ENCODE measurements around the gene FTO. TPM values are rescaled to one million over a fixed set of nuclear protein-coding genes. Genes with fewer than 3 reads are reported as not detected.

The FTO gene
- total and polyA plus RNA-seq, 2 of the 8 experiments (the other 6 are each of a cell fraction or from before 2014, with no cell fraction given): 34.5 to 59.8 TPM

DNA sequence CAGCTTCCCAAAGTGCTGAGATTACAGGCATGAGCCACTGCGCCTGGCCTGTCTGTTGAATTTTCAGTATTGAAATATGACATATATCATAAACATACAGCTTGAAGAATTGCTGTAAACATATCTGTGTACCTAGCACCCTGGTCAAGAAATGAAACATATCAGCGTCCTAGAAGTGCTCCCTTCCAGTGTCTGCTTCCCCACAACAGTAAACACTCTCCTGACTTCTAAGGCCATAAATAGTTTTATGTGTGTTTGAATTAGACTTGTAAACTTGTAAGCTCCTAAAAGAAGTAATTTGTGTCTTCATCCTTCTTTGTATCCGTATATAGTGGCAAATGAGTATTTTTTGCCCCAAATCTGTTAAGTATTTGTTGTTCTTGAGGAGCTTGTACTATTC, 132.2 kb downstream of the FTO start:
- ChIA-PET CTCF (ENCODE audit: partially characterized antibody) (interaction anchor here (0.6 to 1.2 kb wide), 3 partner anchors 8 to 618 kb away, joined by 3 to 6 read pairs (median 4); no protein-coding TSS in a partner anchor), POLR2A (ENCODE audit: partially characterized antibody) (no interaction called here)
- Histone ChIP-seq H3K27me3 (replicated peaks in 1 of 4; ENCODE audit: control insufficient read depth in 3 of 4, extremely low read depth in 1 of 4, insufficient read depth in 3 of 4, low read length in 3 of 4) (no peaks in the 10 kb centered on the region), H2BK15ac (ENCODE audit: low read length) (no peak overlapping the region), H4K20me1 (replicated peaks in 1 of 2; ENCODE audit: control insufficient read depth in 1 of 2, insufficient read depth in 2 of 2, low read length in 2 of 2) (no peaks in the 10 kb centered on the region), H3K9me3 (ENCODE audit: insufficient read depth in 2 of 2, low read depth in 1 of 2, low read length in 1 of 2) (no peaks in the 10 kb centered on the region), H3K9ac (replicated peaks in 1 of 4; ENCODE audit: extremely low read depth in 1 of 4, low read depth in 3 of 4, low read length in 3 of 4) (no peak overlapping the region), H2AK5ac (ENCODE audit: low read depth, low read length) (no peak overlapping the region), H3K27ac (ENCODE audit: low read depth, low read length) (no peak overlapping the region), H3K36me3 (ENCODE audit: control insufficient read depth in 2 of 4, insufficient read depth in 4 of 4, low read length in 3 of 4) (no peaks in the 10 kb centered on the region), H3K4me1 (replicated peaks in 1 of 4; ENCODE audit: control insufficient read depth in 3 of 4, insufficient read depth in 4 of 4, low read length in 3 of 4) (0 out of 7 replicates have a peak, but pooled peaks cover 0 to 2% (median 0%) of the 10 kb centered on the region in 4 experiments), H3K18ac (ENCODE audit: extremely low read depth, low read length) (no peak overlapping the region), H2BK12ac (ENCODE audit: low read depth, low read length) (no peak overlapping the region), H2AFZ (ENCODE audit: low read length) (no peak overlapping the region), H3K79me1 (ENCODE audit: low read depth, low read length) (peaks cover 2% of the 10 kb centered on the region; the same call in 1 of the 2 replicates), H3K4ac (replicated peaks; ENCODE audit: insufficient read length, low read depth, low read length) (no peak overlapping the region), H3K79me2 (ENCODE audit: control insufficient read depth in 1 of 2, insufficient read depth in 2 of 2, low read length in 2 of 2) (no peaks in the 10 kb centered on the region; a peak in 1 of 4 replicates), H3K23me2 (ENCODE audit: low read depth, low read length) (no peaks in the 10 kb centered on the region), H2BK5ac (ENCODE audit: low read depth, low read length) (no peak overlapping the region), H3K14ac (ENCODE audit: insufficient read length) (no peak overlapping the region), H4K91ac (replicated peaks; ENCODE audit: insufficient read length, low read length) (no peak overlapping the region), H2BK20ac (ENCODE audit: low read length) (no peak overlapping the region), H4K5ac (ENCODE audit: insufficient read length, low read depth, low read length) (no peak overlapping the region), H3K23ac (ENCODE audit: insufficient read length) (no peak overlapping the region), H4K8ac (ENCODE audit: extremely low read depth, insufficient read depth, low read length) (no peak overlapping the region), H3K56ac (replicated peaks; ENCODE audit: insufficient read length, low read depth, low read length) (no peak overlapping the region), H2BK120ac (replicated peaks; ENCODE audit: low read depth, low read length) (no peak overlapping the region), H3K4me2 (ENCODE audit: insufficient read depth in 1 of 2, low read depth in 2 of 2, low read length in 2 of 2) (no peak overlapping the region), H3K4me3 (ENCODE audit: extremely low read depth in 1 of 4, insufficient read depth in 2 of 4, low read depth in 3 of 4, low read length in 4 of 4) (no peak overlapping the region)
- FAIRE-seq (no peak), DNase-seq (ENCODE audit: low read depth in 1 of 2, low spot score in 2 of 2) (no peak)
- WGBS, 2 experiments (ENCODE audit: extremely low coverage in 1 of 2, insufficient coverage in 1 of 2, insufficient read length in 1 of 2, insufficient replicate concordance in 2 of 2, low coverage in 1 of 2, low lambda C conversion rate in 2 of 2, missing lambda C conversion rate in 1 of 2): 96% methylated on average over 3 of the region's 3 CpGs; no CpG with 5 or more reads in 1 of the 2 experiments
- TF ChIP-seq CHD2 (IDR thresholded peaks at IDR 0.05; ENCODE audit: low read length) (no peak), POLR2AphosphoS5 (IDR thresholded peaks at IDR 0.05; ENCODE audit: low read depth, low read length) (no peak), SP4 (IDR thresholded peaks at IDR 0.05; ENCODE audit: low read length) (no peak), CHD1 (IDR thresholded peaks at IDR 0.05; ENCODE audit: low read depth, low read length) (no peak), KDM4A (IDR thresholded peaks at IDR 0.05; ENCODE audit: low read depth, low read length, severe bottlenecking) (no peak), BACH1 (IDR thresholded peaks at IDR 0.05; ENCODE audit: low read length) (no peak), CTBP2 (IDR thresholded peaks at IDR 0.05; ENCODE audit: borderline replicate concordance, insufficient read depth, insufficient read length, low read length) (no peak), BCL11A (IDR thresholded peaks at IDR 0.05; ENCODE audit: low read depth in 2 of 2, low read length in 2 of 2) (no peak), GABPA (IDR thresholded peaks at IDR 0.05; ENCODE audit: borderline replicate concordance, insufficient read depth, low read length) (no peak), HDAC2 (IDR thresholded peaks at IDR 0.05; ENCODE audit: borderline replicate concordance in 1 of 2, low read depth in 2 of 2, low read length in 2 of 2) (no peak), PHF8 (conservative IDR thresholded peaks at IDR 0.05; ENCODE audit: low read depth, low read length) (no peak), YY1 (IDR thresholded peaks at IDR 0.05; ENCODE audit: low read depth, low read length) (no peak)
- TF ChIP-seq, protein P1, sequence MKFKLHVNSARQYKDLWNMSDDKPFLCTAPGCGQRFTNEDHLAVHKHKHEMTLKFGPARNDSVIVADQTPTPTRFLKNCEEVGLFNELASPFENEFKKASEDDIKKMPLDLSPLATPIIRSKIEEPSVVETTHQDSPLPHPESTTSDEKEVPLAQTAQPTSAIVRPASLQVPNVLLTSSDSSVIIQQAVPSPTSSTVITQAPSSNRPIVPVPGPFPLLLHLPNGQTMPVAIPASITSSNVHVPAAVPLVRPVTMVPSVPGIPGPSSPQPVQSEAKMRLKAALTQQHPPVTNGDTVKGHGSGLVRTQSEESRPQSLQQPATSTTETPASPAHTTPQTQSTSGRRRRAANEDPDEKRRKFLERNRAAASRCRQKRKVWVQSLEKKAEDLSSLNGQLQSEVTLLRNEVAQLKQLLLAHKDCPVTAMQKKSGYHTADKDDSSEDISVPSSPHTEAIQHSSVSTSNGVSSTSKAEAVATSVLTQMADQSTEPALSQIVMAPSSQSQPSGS (IDR thresholded peaks at IDR 0.05; ENCODE audit: low read length): no peak

Data from H1 (cell line).